Iris pigment epithelial cell (primary cell): ENCODE measurements around the gene ADRM1.

ENCODE experiments used
- DNase-seq: peaks from one replicate; pipeline ENCODE4 v3.0.0-alpha.2; 2011; ENCODE audit warnings: low read depth

Gene ADRM1

GRCh38 chr20:62311832-62312661 lies 9.2 kb downstream of the ADRM1 start:
- no peak for DNase-seq

GRCh38 chr20:62312662-62312977 lies 9.8 kb downstream of the ADRM1 start:
- no peak for DNase-seq

- DNase-seq: no peak
These were observed 10.2 kb downstream of the ADRM1 start for GRCh38 chr20:62313021-62313420.

- DNase-seq: no peak
These were observed 10.9 kb downstream of the ADRM1 start for GRCh38 chr20:62313460-62314338.

DNA sequence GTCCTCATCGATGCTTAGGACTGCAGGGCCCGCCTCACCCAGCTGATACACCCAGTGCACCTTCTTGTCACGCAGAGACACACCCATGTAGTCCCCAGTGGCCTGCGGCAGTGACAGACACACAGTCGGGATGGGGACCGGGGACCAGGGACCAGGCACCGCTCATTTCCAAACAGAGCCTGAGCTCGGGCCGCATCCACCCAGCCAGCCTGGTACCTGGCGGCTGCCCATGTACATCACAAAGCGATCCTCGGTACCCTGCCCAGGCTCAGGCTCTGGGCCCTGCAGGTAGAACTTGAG lies 11.5 kb downstream of the ADRM1 start:
- no peak for DNase-seq

DNA sequence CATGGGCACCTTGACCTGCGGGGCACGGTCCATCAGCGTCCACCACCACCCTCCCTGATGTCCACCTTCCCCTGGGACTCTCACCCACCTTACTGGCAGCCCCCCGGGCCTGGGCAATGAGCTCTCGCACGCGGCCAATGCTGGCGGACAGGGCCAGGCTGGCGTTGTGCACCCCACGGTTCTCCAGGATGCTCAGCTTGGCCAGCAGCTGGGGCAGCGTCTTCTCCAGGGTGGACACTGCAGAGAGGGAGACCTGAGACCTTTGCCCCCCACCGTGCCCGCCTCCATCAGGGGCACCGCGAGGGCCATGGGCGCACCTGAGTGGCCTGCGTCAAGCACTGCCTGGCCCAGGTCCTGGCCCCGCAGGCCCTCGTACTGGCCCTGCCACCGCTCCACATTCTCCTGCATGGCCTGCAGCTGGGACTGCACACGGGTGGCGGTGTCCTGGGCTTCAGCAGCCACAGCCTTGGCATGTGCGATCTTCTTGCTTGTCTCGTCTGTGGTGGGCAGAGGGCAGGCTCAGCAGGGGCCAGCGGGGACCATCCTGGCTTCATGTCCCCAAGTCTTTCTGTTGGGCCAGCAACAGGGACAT lies 12.0 kb downstream of the ADRM1 start:
- DNase-seq: no peak

- DNase-seq: no peak
These were observed 13.0 kb downstream of the ADRM1 start for GRCh38 chr20:62315773-62316172.

DNA sequence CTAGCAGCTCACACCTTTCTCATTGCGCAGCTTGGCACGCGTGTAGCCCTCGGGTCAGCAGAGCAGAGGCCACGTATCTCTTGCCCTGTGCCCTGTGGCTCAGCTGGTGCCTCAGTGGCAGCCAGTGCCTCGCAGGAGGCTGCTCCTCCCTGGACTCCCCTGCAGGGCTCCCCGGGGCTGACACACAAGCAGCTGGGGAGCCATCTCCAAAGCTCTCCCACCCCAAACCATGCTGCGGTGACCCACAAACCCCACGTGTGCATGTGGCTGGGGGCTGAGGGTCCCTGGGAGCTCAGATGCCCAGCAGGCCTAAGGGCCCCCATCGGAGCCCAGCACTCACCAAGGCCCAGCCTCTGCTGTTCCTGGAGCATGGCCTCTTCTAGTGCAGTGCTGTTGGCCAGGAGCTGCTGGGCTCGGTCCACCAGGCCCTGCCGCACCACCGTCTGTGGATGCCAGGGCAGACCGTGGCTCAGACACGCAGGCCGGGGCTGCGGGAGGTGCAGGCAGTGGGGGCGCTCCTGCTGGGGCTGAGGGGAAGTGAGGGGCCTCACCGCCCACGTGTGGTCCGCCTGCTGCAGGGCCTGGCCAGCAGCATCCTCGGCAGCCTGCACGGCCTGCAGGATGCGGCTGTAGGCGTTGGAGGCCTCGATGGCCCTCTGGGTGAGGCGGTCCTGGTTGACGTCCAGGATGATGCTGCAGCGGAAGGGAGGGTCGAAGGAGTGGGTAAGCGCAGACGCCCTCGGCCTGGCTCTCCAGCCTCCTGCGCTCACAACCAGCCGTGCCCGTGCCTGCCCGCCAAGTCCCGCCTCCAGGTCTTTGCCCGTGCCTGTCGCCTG lies 13.8 kb downstream of the ADRM1 start:
- DNase-seq: no peak

- DNase-seq: no peak
These were observed 14.4 kb downstream of the ADRM1 start for GRCh38 chr20:62317167-62317655.

DNA sequence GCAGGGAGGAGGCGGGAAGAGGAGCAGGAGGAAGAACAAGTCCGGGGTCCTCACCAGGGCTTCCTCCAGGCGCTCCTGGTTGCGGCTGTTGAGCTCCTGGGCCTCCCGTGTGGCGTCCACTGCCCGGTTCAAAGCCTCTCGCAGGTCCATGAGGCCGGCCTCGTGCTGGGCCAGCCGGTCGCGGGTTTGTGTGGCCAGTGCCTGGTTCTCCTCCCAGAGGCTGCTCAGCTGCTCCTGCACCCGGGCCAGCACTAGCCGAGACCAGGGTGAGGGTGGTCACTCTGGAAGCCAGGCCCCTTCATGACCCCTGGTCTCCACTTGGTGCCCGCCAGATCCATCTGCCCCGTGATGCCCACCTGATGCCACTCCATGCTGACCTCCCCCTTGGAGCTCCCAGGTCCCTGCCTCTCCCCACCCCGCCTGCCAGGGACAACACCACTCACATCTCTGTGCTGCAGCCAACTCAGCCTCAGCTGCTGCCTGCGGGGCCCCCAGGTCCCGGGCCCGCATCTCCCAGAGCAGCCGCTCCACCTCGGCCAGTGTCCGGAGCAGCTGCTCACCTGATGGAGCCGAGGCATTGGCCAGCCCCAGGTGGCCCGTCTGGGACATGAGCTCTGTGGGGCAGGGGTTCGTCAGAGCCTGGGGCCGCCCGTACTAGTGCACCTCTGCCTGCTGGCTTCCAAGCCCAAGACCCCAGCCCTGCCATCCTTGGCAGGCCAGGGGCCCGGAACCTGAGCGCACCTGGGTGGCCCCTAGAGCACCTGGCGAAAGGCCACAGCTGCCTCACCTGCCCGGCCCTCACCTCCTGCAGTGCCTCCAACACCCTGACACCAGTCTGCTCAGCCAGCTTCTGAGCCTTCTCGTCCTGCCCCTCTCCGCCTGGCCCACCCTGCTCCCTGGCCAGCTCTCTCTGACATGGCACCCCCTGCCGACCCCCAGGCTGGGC lies 15.9 kb downstream of the ADRM1 start:
- DNase-seq: no peak

DNA sequence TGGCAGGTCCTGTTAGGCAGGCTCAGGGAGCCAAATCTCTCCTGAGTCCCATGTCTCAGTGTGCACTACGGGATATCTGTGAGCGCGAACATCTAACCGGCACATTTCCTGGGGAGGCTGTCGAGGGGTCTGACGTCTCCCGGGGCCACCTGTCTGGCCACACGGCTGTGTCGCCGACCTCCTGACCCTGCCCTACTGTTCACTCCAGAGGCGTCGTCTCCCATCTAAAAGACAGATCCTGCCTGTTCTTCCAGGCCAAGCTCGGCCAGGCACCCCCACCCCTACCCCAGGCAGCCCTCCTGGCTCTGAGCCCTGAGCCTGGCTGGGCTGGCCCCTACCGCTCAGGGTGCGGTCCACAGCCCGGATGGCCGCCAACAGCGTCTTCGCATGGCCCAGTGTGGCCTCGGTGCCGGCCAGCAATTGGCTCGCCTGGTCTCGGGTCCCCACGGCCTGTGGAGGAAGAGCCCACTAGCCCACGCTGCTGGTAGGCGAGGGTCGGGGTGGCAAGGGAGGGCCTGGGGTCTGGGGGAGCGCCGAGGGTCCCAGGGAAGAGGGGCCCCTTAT lies 16.6 kb downstream of the ADRM1 start:
- DNase-seq: no peak

GRCh38 chr20:62320581-62321354 lies 18.0 kb downstream of the ADRM1 start:
- DNase-seq: no peak

DNA sequence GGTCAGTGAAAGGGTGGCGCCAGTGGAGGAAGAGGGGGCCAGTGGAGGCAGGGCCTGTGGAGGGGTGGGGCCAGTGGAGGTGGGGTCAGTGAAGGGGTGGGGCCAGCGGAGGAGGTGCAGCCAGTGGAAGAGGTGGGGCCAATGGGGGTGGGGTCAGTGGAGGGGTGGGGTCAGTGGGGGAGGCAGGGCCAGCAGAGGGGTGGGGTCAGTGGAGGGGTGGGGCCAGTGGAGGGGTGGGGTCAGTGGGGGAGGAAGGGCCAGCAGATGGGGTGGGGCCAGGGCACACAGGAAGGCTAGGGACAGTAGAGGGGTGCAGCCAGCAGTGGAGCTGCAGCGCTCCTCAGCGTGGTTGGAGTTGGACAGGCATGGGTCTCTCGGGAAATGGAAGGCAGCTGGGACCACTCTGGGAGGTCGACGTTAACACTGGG lies 18.7 kb downstream of the ADRM1 start:
- peak; percentile 23 for DNase-seq

- no peak for DNase-seq
These were observed 19.2 kb downstream of the ADRM1 start for GRCh38 chr20:62321975-62322374.

GRCh38 chr20:62322492-62323041 lies 19.8 kb downstream of the ADRM1 start:
- no peak for DNase-seq

GRCh38 chr20:62323146-62323979 lies 20.6 kb downstream of the ADRM1 start:
- no peak for DNase-seq

DNA sequence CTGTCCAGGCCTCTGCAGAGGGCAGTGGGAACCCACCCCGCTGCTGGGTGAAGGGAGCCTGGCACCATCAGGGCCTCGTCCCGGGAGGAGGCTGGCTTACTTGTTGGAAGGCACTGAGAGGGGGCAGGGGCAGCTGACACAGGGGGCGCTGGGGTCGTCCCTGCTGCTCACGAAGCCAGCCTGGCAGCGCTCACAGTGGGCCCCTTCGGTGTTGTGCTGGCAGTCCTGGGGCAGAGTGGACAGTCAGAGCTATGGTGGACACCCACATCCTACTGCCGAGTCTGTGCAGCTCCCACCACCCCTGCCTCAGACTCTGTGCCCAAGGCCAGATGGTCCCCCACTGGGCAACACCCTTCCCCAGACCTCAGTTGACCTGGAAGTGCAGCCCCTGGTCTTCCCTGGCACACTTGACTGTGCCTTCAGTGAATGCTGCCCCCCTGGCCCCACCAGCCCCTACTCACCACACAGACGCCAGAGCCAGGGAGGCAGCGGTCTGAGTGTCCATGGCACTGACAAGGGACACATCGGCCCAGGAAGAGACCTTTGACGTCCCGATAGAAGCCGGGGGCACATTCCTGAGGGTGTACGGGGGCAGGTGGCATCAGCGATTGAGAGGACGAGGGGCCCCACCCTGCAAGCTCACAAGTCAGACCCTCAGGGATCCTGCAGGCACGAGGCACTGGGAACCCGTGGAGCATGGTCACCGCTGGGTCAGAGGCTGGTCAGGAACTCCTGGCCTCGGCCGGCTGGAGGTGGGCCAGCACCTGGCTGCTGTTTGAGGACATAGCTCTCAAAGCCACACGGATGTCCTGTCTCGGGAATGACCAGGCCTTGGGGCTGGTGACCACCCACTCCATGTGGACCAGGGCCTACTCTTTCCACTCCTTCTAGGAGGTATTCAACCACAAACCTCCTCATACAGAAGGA lies 21.4 kb downstream of the ADRM1 start:
- no peak for DNase-seq
